HG02884 (cell line): ENCODE measurements around the gene USP30.

Experiments
- ATAC-seq: cut with Tn5 transposase; IDR thresholded peaks from one replicate; pipeline ENCODE4 v1.9.1; 2021; ENCODE audit warnings: mild to moderate bottlenecking, moderate library complexity; ENCODE audit not compliant: unreplicated experiment

Gene USP30

GRCh38 chr12:109124878-109125648, 72.7 kb downstream of the USP30 start:
- ATAC-seq: no peak

- ATAC-seq: no peak
Observed at GRCh38 chr12:109125791-109126190, 73.4 kb downstream of the USP30 start.

GRCh38 chr12:109126784-109127183, 74.4 kb downstream of the USP30 start:
- no peak for ATAC-seq

GRCh38 chr12:109127533-109128242, 75.3 kb downstream of the USP30 start:
- no peak for ATAC-seq

GRCh38 chr12:109130297-109131153, 78.1 kb downstream of the USP30 start:
- no peak for ATAC-seq

GRCh38 chr12:109131154-109132050, 79.0 kb downstream of the USP30 start:
- ATAC-seq: no peak

GRCh38 chr12:109134186-109134917, 82.0 kb downstream of the USP30 start:
- ATAC-seq: no peak

- no peak for ATAC-seq
Observed at GRCh38 chr12:109137055-109137454, 84.7 kb downstream of the USP30 start.
